Right ventricle myocardium inferior (tissue), 1 donor: ENCODE results near the gene LRRC23. TPM values are rescaled to one million over a fixed set of nuclear protein-coding genes. Genes with fewer than 3 reads are reported as not detected.
A peak's percentile ranks its signal among the peaks of the same experiment; 100 is the strongest.

ENCODE experiments used
- ATAC-seq: fragments of 200-7000 bp; cut with Tn5 transposase; one replicate; pipeline ENCODE4 v1.9.1; 2020; ENCODE audit warnings: mild to moderate bottlenecking, moderate library complexity
- DNase-seq: peaks from one replicate; pipeline ENCODE4 v3.0.0; 2021; ENCODE audit errors: missing footprints
- intact Hi-C: fragments of 100-400 bp; cut with DNase I; formaldehyde crosslinking; loops from one replicate; pipeline ENCODE4 v1.11.0; 2022
- total RNA-seq: library from RNA; stranded (reverse); fragmentation: NEBNext Ultra II Directional; extraction: Animal tissue kit (Norgen Biotek cat#: 25700); gene quantifications from one replicate; pipeline ENCODE4 v1.2.1, GENCODE V29; 2021
- donor health status: DM: no; HTN: yes; CAD: no; lungs with severe emphysema.

The LRRC23 gene
- total RNA-seq, 1 donor from 2014 or later, result 9.4 TPM

DNA sequence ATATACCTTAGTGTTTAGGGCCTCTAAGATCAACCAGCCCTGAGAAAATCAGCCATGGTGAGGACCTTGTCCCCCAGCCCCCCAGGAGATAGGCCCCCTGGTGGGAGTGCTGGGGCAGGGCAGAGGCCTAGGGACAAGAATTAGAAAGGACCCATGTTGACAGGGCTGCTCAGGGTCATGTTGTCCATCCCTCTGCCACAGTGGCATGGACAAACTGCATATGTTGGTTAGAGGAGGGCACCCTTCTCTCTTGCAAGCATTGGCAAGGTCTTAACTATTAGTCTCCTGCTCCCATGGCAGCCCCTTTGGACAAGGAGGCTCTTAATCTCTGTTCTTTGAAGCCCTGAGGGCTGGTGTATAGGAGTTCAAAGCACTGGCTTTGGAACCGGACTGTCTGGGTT lies 45.8 kb downstream of the LRRC23 start:
- ATAC-seq (no peak), DNase-seq (peak; percentile 22)
- intact Hi-C loops, result no loop called here

- intact Hi-C loops, result no loop called here
- DNase-seq, result peak; percentile 93
- ATAC-seq, result peak; percentile 55
These were observed 46.4 kb downstream of the LRRC23 start, which contains the start of gene PTPN6 for GRCh38 chr12:6950811-6951540. Gene PTPN6 (plus strand): TSS chr12:6951356. CDS start chr12:6951513, 157 bp downstream.

DNA sequence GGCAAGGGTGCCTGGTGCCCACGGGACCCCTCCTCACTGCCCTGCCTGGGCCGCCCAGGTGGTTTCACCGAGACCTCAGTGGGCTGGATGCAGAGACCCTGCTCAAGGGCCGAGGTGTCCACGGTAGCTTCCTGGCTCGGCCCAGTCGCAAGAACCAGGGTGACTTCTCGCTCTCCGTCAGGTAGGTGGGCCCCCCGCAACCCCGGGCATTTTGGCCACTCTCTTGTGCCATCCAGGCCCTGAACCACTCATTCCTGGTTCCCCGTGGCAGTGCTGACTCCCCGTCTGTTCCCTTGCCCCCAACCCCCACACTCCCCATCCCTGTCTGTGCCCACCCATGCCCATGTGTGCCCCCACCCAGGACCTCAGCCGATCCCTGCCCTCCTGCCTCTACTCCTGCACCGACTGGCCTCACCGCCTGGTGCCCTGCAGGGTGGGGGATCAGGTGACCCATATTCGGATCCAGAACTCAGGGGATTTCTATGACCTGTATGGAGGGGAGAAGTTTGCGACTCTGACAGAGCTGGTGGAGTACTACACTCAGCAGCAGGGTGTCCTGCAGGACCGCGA lies 47.0 kb downstream of the LRRC23 start:
- intact Hi-C loops, result no loop called here
- ATAC-seq, result no peak
- DNase-seq, result peak; percentile 39

DNA sequence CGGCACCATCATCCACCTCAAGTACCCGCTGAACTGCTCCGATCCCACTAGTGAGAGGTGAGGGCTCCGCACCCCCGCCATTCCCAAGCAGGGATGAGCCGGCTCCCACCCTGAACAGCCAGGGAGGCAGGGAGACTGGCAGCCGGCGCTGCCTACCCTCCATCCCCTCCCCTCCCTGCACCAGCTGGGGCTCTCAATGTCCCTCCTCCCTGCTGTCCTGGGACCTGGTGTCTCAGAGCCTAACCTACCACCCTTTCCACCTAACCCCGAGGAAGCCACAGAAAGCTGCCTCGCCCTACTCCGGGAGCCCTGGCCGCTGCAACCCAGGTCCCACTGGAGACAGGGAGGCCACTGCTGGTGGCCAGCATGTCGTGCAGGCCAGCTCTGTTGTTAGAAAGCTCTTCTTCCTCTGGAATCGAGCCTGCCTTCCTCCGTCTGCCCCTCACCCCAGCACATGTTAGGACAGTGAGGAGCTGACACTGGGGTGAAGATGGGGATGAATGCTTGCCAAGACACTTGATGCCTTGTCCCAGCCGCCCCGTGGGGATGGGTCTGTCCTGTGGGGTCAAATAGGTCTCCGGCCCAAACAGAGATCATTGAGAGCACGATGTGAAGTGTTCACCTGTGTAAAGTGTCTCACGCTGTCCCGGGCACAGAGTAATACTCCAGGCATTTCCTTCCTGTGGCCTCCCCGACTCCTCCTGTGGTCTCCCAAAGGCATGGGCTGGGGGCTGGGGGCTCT lies 47.7 kb downstream of the LRRC23 start:
- peak; percentile 65 for DNase-seq
- intact Hi-C loops, result no loop called here
- ATAC-seq, result no peak

DNA sequence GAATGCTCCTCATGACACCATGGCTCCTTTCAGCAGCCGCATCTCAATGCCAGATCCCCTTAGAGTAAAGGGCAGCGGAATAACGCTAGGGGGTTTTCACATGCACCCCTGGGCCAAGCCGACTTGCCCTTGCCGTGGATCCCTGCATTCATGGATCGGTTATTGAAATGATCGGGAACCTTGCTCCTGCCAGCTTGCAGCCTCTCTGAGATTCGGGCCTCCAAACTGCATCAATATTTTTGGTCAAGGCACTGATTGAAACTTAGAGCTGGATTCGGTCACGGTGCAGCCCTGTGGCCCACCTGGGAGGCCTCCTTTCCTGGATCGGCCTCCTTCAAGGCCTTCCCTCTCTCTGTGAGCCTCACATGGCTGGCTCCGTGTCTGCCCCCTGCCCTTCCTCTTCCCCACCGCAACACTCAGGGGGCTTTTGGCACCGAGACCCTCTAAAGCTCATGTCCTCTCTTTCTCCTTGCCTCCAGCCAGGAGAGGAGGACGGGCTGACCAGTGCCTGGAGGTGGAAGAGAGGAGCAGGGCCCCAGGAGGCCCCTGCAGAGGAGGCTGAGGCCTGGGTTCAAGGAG lies 48.3 kb downstream of the LRRC23 start:
- intact Hi-C loops, result no loop called here
- peak; percentile 31 for DNase-seq
- ATAC-seq, result no peak

- DNase-seq (peak; percentile 84), ATAC-seq (peak; percentile 58)
- intact Hi-C loops, result no loop called here
These were observed 49.1 kb downstream of the LRRC23 start for GRCh38 chr12:6953442-6954315.

GRCh38 chr12:6954316-6955107 lies 49.9 kb downstream of the LRRC23 start:
- peak; percentile 37 for DNase-seq
- intact Hi-C loops, result no loop called here
- no peak for ATAC-seq

DNA sequence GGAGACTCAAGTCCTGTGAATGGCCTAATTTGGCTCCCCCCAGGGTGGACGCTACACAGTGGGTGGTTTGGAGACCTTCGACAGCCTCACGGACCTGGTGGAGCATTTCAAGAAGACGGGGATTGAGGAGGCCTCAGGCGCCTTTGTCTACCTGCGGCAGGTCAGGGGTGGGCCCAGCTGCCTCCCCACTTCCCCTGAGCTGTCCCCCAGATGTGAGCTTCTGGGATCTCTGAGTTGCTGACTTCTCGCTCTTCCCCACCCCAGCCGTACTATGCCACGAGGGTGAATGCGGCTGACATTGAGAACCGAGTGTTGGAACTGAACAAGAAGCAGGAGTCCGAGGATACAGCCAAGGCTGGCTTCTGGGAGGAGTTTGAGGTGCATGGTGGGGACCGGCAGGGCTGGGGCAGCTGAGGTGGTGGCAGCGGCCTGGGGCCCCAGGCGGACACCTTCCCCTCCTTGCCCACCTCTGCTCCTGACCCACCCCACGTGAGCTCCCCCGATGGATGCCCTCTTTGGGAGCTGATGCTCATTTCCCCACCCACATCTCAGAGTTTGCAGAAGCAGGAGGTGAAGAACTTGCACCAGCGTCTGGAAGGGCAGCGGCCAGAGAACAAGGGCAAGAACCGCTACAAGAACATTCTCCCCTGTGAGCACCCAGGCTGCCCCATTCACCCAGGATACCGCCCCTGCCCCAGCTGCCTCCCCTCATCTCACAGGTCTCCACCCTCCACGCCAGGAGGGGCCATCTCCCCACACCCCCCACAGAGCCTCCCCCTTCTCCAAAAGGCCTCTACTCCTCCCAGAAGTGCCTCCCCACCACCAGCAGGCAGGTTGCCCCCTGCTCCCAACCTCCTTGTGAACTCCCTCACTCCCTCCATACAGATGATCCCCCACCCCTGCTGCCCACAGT lies 50.7 kb downstream of the LRRC23 start:
- DNase-seq (peak; percentile 34), ATAC-seq (no peak)
- intact Hi-C loops, result no loop called here

DNA sequence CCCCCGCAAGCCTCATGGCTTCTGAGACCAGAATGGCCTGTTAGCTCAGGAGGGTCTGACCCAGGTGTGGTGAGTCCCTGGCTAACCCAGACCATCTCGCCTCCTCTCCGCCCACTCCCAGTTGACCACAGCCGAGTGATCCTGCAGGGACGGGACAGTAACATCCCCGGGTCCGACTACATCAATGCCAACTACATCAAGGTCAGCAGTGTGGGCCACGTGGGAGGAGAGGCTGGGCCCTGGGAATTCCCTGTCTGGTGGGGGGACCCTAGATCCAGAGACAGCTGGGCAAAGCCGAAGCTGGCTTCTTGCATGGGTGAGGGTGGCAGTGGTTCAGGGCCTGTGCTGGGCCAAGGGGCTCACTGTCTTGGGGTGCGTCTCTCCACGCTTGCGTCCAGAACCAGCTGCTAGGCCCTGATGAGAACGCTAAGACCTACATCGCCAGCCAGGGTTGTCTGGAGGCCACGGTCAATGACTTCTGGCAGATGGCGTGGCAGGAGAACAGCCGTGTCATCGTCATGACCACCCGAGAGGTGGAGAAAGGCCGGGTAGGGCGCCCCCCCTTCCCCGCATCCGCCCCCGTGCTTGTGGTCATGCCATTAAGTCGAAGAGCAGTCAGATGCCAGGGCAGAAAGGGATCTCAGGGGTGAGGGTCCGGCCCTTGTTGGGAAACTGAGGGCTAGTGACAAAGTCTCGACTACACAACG lies 51.6 kb downstream of the LRRC23 start:
- peak; percentile 42 for DNase-seq
- ATAC-seq, result no peak
- intact Hi-C loops, result no loop called here

DNA sequence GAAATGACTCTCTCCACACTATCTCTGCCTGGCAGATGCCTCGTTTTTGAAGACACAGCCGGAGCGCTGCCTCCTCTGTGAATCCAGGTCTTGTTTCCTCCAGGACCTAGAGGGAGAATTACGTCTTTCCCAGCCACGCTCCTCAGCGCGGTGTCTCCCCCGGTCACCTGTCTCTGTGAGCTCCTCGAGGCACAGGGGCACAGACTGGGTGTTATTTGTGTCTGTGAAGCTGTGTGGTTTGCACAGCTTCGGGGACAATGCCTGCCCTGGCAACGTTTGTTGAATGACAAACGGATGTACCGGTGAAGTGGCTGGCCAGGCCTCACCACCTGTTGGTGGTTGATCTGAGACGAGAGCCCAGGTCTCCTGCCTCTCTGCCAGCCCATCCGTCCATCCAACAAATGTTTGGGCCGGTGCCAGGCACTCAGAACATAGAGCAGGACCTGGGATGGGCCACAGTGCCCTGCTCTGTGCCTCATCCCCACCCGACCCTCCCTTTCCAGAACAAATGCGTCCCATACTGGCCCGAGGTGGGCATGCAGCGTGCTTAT lies 52.6 kb downstream of the LRRC23 start:
- DNase-seq (peak; percentile 63), ATAC-seq (no peak)
- intact Hi-C loops, result no loop called here

GRCh38 chr12:6957741-6958608 lies 53.4 kb downstream of the LRRC23 start:
- ATAC-seq, result no peak
- DNase-seq, result peak; percentile 60
- intact Hi-C loops, result no loop called here

GRCh38 chr12:6958609-6959057 lies 54.0 kb downstream of the LRRC23 start:
- intact Hi-C loops, result no loop called here
- DNase-seq, result no peak
- ATAC-seq, result no peak

DNA sequence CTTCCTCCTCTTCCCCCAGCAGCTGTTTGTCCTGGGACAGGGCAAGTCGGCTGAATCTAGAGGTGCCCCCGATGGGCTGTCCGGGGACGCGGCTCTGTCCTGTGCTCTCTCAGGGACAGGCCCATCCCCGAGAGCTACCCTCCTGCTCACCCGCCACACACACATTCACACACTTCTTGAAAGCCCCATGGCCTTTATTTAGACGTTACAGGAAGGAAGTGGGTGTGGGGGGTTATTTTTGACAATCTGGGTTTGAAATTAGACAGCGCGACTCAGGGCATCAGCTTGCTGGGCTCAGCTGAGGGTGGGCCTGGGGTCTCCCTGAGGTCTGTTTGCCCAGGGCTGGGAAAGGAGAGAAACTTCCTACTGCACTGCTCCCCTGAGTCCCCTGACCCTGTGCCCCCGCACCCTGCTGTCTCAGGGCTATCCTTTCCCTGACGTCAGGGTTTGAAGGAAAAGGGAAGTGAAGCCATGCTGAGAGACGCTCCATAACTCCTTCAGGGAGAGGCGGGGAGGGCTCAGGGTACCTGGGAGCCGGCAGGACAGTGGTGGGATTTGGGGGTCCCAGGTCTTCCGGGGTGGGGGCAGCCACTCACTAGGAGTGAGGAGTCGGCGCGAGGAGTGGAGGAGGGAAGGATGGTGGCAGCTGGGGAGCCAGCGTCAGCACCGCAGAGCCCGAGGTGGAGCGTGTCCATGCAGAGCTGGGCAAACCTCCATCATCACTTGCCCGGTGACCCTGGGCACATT lies 54.6 kb downstream of the LRRC23 start:
- ATAC-seq (peak; percentile 18), DNase-seq (peak; percentile 73)
- intact Hi-C loops, result no loop called here

DNA sequence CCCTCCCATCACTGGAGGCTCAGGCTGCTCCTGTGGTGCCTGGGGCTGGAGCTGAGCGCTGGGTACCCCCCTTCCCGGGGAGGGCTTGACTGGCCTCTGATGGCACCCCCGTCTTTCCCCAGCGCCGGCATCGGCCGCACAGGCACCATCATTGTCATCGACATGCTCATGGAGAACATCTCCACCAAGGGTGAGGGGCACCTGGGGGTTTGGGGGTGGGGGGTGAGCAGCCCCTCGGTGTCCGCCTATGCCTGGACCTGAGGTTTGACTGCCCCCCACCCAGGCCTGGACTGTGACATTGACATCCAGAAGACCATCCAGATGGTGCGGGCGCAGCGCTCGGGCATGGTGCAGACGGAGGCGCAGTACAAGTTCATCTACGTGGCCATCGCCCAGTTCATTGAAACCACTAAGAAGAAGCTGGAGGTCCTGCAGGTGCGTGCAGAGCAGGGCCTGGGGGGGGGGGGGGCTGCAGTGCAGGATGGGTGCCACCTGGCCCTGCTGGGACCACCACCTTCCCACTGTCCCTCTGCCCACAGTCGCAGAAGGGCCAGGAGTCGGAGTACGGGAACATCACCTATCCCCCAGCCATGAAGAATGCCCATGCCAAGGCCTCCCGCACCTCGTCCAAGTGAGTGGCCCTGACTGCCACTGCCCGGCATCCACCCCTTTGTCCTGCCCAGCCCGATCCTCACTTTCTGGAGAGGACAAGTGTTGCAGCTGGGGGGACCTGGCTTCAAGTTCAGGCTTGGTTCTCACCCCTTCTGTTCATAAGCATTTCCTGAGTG lies 55.4 kb downstream of the LRRC23 start:
- peak; percentile 54 for DNase-seq
- intact Hi-C loops, result no loop called here
- ATAC-seq, result no peak
